Hepatocyte (in vitro differentiated cells): ENCODE results near the gene POLD4.

Source experiments
- EZH2 ChIP-seq: fragments of 200-600 bp; sonication (generic); IDR thresholded peaks from 2 replicates; pipeline ENCODE4 v1.6.1; 2016; ENCODE audit warnings: antibody characterized with exemption, mild to moderate bottlenecking, borderline replicate concordance
- EZH2phosphoT487 ChIP-seq: fragments of 200-600 bp; sonication (generic); IDR thresholded peaks from one replicate; pipeline ENCODE4 v1.6.1; 2018; ENCODE audit warnings: antibody characterized with exemption, mild to moderate bottlenecking, low read depth, moderate library complexity; ENCODE audit not compliant: unreplicated experiment, severe bottlenecking
- TF ChIP-seq, protein P1 (sequence below): fragments of 200-600 bp; sonication (generic); IDR thresholded peaks from 2 replicates; pipeline ENCODE4 v1.5.1; 2016; ENCODE audit warnings: antibody characterized with exemption, mild to moderate bottlenecking; ENCODE audit not compliant: poor library complexity

DNA sequence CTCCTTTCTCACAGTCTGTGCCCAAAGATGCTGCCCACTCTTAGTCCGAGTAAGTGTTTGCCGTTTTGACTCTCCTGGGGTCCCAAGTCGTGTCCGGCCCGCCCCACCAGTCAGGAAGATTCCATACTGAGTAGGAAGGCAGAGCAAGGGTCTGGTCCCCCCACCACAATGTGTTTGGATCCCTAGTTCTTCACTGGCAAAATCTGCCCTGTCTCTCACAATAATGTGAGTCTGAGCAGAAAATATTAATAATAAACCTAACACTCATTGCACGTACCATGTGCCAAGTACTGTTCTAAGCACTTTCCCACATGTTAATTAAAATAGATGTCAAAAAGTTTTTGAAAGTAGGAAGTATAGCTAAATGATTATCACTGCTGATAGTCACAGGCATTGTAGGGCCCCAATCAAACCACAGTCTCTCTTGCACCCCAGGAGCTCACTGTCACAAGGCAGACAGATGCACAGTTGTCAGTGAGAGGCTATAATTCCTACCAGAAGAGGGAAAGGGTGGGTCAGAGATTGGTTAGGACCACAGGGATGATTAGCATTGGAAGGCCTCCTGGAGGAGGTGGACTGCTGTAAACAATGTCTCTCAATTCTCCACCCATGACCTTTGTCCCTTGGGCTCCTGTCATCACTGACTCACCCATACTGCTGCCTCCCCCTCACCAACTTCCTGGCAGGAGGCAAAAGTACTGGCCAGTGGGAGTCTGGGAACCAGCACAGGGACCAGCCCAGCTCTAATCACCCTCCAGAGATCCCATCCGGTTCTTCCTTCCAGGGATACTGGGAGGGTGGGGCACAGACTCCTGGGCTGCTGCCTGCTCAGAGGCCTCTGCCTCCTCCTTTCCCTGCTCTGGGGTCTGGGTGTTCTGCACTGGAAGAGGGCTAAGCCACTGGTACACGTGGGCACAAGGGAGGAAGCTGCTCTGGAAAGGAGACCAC, 1.0 kb upstream of the POLD4 start:
- TF ChIP-seq, protein P1, sequence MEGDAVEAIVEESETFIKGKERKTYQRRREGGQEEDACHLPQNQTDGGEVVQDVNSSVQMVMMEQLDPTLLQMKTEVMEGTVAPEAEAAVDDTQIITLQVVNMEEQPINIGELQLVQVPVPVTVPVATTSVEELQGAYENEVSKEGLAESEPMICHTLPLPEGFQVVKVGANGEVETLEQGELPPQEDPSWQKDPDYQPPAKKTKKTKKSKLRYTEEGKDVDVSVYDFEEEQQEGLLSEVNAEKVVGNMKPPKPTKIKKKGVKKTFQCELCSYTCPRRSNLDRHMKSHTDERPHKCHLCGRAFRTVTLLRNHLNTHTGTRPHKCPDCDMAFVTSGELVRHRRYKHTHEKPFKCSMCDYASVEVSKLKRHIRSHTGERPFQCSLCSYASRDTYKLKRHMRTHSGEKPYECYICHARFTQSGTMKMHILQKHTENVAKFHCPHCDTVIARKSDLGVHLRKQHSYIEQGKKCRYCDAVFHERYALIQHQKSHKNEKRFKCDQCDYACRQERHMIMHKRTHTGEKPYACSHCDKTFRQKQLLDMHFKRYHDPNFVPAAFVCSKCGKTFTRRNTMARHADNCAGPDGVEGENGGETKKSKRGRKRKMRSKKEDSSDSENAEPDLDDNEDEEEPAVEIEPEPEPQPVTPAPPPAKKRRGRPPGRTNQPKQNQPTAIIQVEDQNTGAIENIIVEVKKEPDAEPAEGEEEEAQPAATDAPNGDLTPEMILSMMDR: no peak
- TF ChIP-seq EZH2 (no peak), EZH2phosphoT487 (no peak)
